OCI-LY7 (cell line): Measurements from ENCODE around the gene ALS2CL.

Experiments
- EZH2phosphoT487 ChIP-seq: fragments of 200-600 bp; sonication (generic); IDR thresholded peaks from 2 replicates; pipeline ENCODE4 v1.6.1; 2018; ENCODE audit warnings: low read depth, borderline replicate concordance, mild to moderate bottlenecking, mixed run types, antibody characterized with exemption, low read length, moderate library complexity, mixed read lengths
- TF ChIP-seq, protein P1 (sequence below): fragments of 200-600 bp; sonication (generic); conservative IDR thresholded peaks from 2 replicates; pipeline ENCODE4 v1.5.1; 2014; ENCODE audit warnings: mild to moderate bottlenecking, antibody characterized with exemption, low read length, moderate library complexity, mixed read lengths

GRCh38 chr3:46634856-46635255 lies 58.6 kb downstream of the ALS2CL start:
- TF ChIP-seq, protein P1, sequence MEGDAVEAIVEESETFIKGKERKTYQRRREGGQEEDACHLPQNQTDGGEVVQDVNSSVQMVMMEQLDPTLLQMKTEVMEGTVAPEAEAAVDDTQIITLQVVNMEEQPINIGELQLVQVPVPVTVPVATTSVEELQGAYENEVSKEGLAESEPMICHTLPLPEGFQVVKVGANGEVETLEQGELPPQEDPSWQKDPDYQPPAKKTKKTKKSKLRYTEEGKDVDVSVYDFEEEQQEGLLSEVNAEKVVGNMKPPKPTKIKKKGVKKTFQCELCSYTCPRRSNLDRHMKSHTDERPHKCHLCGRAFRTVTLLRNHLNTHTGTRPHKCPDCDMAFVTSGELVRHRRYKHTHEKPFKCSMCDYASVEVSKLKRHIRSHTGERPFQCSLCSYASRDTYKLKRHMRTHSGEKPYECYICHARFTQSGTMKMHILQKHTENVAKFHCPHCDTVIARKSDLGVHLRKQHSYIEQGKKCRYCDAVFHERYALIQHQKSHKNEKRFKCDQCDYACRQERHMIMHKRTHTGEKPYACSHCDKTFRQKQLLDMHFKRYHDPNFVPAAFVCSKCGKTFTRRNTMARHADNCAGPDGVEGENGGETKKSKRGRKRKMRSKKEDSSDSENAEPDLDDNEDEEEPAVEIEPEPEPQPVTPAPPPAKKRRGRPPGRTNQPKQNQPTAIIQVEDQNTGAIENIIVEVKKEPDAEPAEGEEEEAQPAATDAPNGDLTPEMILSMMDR: no peak
- TF ChIP-seq EZH2phosphoT487: no peak
